Stimulated activated CD8-positive, alpha-beta memory T cell treated with anti-CD3 and anti-CD28 coated beads, Interleukin-2, amount 100 ng/mL, for 1 hour (primary cell): ENCODE results near the gene F11R.
A peak's percentile ranks its signal among the peaks of the same experiment; 100 is the strongest.
"Not testable (repeated sequence)": the region's sequence is repeated elsewhere in the genome, so short reads cannot be mapped to it uniquely, and the experiment has no call there.

ENCODE experiments used
- DNase-seq, 2 donors: peaks; one replicate each; pipeline ENCODE4 v3.0.0-alpha.2; 2020; ENCODE audit warnings: low read depth in 2 of 2

Gene F11R

DNA sequence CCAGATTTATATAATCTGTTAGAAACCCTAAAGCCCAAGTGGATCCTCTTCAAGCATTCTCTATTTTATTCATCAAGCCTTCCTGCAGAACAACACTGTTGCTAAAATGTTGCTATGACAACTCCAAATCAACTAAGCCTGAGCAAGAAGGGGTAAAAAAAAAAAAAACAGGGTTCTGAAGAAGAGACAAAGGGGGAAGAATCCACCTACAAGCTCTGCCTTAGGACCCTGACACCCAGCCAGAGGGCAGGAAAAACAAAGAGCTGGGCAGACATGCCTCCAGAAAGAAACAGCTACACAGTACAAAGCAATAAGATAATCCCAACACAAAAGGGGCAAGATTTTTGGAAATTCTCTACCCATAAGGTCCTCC lies 23.6 kb upstream of the F11R start:
- no peak for DNase-seq

DNA sequence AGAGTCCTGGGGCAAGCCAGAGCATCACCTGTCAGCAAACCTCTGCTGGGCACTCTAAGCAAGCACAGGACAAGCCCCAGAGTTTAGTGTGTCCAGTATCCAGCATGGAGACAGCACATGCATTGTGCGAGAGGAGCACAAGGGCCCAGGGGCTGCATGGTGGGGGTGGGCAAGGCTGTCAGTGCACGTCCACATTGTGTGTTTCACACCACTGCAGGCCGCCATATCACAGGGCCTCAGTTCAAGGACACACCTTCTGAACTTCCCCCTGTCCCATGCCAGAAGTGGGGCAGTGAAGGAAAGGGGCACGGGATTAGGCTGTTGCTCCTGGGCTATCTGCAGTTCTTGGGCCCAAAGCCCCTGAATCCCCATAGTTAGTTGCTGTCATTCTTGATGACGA lies 18.6 kb upstream of the F11R start:
- DNase-seq = no peak

- no peak for DNase-seq
Observed at GRCh38 chr1:161039154-161039545, 18.2 kb upstream of the F11R start.

DNA sequence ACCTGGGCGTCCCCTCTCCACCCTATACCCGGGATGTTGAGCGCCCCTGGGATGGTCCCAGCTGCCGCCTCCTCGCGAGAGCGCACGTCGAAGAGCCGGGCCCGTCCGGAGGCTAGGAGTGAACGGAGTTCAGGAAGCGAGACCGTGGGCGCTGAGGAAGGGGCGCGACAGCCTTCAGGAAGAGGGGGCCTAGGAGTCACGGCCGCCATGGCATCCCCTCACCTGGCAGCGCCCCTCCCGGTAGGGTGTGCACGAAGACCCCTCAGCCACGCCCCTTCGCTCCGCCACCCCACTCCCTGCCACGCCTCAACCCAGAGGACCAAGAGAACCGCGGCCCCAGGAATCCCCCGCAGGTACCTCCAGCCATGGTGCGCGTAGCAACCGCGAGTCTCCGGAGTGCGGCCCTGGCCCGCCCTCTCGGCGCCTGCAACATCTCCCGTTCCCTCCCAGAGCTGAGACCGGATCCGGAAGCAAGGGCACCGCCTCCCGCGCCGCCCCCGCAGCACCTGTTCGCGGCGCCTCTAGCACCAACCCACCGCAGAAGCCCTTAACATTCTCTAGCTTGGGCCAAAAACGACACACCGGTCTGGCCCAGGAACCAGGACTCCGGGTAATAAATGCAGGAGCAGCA lies 17.7 kb upstream of the F11R start, which contains the start of gene TSTD1:
Gene TSTD1 (minus strand): TSS at position 442 of the 631 bp plus-strand sequence. CDS start 75 bp downstream, at position 367.
- peak; percentile 69 to 73 for DNase-seq

DNA sequence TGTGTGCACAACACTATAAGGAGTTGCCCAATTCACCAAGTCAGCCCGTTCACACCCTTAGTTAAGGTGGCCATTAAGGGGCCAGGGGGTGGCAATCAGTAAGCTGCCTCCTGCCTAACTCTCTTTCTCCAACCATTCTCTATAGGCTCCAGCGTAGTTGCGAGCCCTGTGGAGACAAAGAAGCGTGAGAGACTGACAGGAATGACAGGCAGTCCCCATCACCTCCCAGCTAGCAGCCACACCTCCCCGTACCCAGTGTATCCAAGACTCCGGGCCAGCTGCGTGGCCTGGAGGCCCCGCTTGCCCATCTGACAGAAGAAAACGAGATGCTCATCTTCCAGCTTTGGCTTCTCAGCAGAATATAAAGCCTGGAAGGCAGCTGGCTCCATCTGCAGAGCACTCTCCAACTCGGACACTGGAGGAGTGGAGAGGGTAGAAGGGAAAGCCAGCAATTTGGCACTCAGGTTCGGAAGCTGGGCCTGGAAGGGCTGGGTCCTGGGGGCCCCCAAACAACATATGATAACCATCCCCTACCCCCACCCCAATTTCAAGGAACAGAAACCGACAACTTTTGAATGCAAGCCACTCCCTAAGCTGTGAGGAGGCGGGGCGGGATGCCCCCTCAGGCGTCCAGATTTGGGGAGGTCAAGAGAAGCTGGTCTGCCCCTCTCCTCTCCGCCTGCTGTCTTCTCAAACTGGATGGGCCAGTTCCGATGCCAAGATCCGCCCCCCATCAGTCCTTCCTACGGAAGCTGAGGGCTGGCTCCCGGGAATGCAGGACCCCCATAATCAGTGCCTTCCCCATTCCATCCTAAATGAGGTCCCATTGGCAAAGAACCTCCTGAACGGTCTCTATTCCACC lies 16.9 kb upstream of the F11R start:
- DNase-seq = no peak

DNA sequence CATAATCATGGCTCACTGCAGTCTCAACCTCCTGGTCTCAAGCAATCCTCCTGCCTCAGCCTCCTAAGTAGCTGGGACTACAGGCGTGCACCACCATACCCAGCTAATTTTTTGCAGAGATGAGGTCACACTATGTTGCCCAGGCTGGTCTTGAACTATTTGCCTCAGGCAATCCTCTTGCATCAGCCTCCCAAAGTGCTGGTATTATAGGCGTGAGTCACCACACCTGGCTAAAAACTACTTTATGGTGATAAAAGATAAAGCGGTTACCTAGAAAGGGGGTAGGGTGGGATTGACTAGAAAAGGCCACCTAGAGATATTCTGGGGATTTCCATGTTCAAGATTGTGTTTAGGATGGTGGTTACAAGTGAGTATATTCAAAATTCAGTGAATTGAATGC lies 12.8 kb upstream of the F11R start:
- DNase-seq = no peak

DNA sequence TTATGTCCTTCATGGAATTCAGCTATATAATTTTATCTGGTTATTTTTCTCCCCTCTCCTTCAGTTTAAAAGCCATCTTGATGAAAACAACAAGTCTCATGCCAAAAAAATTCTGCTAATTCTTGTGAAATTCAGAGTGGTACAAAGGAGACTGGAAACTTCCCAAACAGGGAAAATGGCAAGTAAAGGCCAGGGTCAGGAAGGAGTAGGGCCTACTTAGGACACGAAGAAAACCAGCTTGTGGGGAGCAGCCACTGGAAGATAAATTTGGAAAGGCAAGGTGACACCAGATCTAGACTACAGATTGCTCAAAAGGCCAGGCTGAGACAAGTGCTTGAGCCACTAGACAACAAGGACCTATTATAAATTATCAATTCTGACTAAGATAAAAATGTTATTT lies 11.5 kb upstream of the F11R start:
- DNase-seq = no peak

DNA sequence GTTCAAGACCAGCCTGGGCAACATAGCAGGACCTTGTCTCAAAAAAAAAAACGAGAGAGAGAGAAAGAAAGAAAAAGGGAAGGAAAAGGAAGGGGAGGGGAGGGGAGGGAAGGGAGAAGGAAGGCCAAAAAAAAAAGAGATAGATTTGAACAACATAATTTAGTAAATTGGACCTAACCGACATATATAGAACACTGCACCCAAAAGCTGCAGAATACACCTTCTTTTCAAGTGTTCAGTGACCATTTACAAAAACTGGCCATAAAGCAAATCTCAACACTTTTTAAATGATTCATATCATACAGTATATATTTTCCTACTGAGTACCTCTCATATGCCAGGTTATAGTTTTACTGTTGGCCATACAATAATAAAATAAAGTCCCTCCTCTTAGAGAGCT lies 10.9 kb upstream of the F11R start:
- DNase-seq = no peak

GRCh38 chr1:161029466-161029865 lies 8.5 kb upstream of the F11R start:
- DNase-seq = not testable (repeated sequence)

- DNase-seq = not testable (repeated sequence)
Observed at GRCh38 chr1:161026954-161027353, 6.0 kb upstream of the F11R start.

DNA sequence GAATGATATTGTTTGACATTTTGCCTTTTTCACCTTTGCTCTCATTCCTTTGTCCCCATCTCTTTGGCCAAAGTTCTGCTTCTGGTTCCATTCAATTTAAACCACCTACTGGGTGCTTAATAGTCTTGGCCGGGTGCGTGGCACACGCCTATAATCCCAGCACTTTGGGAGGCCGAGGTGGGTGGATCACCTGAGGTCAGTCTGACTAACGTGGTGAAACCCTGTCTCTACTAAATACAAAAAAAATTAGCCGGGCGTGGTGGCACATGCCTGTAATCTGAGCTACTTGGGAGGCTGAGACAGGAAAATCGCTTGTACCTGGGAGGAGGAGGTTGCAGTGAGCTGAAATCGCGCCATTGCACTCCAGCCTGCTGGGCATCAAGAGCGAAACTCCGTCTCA lies 1.5 kb upstream of the F11R start:
- not testable (repeated sequence) for DNase-seq

DNA sequence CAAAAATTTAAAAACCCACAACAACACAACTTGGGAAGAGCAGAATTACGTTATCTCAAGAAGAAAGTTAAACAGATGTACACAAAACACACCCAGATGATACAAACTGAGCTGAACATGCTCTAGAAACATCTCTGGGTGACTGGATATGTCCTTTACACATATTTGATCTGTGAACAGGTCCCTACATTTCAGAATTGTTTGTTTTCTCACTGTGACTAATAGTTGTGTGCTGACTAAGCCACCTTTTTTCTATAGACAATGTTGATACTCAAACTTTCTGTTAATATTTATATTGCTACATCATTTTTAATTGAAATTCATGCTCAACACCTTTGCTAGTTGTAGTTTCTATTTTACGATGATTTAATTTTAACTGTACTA lies 1.0 kb upstream of the F11R start:
- no peak for DNase-seq

GRCh38 chr1:161021165-161021969 lies 415 bp upstream of the F11R start:
- DNase-seq = peak; percentile 78 to 79

DNA sequence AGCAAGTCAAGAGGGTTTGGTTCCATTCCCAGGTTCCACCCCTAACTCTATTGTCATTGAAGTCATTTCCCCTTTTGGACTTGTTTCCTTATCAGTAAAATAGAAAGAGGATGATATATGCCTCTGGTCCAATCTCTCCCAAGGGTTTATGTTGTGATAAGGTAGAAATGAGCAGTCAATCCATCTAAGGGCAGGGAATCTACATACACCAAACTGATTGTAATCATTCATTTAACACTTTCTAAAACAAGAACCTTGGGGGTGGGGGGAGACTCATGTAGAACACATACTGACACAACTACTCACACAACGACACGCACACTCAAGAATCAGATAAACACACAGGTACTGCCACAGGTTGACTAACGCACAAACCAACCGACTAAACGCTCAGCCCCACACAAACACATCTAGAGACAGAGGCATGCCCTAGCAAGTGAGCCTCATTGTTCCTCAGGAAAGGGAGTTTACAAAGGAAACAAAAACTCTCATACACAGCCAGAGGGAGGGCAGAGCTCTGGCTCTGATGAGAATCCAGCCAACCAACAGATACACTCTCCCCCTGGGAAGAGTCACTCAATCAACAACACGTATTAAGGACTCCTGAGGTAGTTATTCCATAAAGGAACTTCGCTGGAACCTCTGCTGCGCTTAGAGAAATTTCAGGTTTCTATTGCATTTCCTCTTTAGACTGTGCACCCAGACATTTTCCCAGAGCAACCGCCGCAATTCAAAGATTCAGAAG lies 1.0 kb downstream of the F11R start:
- DNase-seq = no peak

- DNase-seq = not testable (repeated sequence)
Observed at GRCh38 chr1:161019111-161019660, 1.8 kb downstream of the F11R start.

DNA sequence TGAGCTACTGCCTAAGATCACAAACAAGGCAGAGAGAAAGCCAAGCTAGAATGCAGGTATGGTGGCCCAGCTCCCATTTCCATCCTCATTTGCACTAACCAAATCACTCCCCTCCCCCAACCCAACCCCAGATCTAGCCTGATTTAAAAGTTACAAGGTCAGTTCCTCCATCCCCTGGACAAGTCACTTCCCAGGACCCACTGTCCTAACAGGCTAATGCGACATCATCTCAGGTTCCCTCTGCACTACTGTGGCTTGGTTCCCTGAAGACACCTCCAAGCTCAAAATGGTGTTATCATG lies 2.4 kb downstream of the F11R start:
- DNase-seq = no peak

GRCh38 chr1:161017756-161018630 lies 3.0 kb downstream of the F11R start:
- no peak for DNase-seq

DNA sequence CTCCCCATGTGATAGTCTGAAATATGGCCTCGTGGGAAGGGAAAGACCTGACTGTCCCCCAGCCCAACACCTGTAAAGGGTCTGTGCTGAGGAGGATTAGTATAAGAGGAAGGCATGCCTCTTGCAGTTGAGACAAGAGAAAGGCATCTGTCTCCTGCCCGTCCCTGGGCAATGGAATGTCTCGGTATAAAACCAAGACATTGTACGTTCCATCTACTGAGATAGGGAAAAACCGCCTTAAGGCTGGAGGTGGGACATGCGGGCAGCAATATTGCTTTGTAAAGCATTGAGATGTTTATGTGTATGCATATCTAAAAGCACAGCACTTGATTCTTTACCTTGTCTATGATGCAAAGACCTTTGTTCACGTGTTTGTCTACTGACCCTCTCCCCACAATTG lies 3.8 kb downstream of the F11R start:
- not testable (repeated sequence) for DNase-seq

GRCh38 chr1:161016683-161017082 lies 4.3 kb downstream of the F11R start:
- DNase-seq = not testable (repeated sequence)

DNA sequence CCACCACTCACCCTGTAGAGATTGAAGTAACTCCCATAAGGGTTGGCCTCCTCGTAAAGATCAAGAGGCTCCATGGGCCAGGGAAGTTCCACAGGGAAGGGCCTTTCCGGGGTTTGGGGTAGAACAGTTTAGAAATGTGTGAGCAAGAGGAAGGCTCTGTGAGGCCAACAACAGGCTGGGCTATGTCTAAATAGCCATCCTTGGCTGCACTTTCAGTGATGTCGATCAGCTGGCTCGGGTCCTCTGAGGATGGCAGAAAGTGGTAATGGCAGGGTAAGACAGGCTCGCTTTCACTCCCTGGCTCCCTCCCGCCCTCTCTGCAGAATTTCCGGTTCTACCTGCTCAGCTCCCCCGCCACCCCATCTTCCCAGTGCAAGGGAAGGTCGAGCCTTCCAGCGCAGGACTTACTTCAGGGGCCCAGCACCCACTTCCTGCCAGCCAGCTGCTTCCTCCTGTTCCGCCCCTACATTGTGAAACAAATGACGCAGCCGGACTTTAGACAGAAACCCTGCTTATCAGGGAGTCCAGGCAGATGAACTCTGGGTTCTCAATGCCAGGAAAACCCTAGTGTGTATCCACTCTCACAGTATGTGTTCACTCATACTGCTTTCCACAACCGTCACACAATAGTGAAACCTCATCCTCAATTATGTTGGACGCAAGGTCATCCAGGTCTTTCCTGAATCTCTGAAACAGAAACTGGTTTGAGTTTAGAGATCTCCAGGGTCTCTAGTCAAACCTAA lies 7.3 kb downstream of the F11R start:
- DNase-seq = peak; percentile 34 to 38
